BLaER1 treated with 17β-estradiol and CSF1 and Interleukin-3, amounts not matched to agents 10 nM and 100 nM (cell line): ENCODE measurements around the gene IGSF6.
A peak's percentile ranks its signal among the peaks of the same experiment; 100 is the strongest.

Experiments
- H3K27ac ChIP-seq, 11 experiments: shearing (Covaris generic); formaldehyde crosslinking; 2 replicates each; pipeline ENCODE4 v1.8.1; 2022
- H3K27me3 ChIP-seq, 11 experiments: shearing (Covaris generic); formaldehyde crosslinking; 2 replicates each; pipeline ENCODE4 v1.8.1; 2022
- H3K36me3 ChIP-seq, 11 experiments: shearing (Covaris generic); formaldehyde crosslinking; 2 replicates each; pipeline ENCODE4 v1.8.1; 2022
- H3K4me1 ChIP-seq, 10 experiments: shearing (Covaris generic); formaldehyde crosslinking; 2 replicates each; pipeline ENCODE4 v1.8.1; 2022
- H3K4me2 ChIP-seq, 11 experiments: shearing (Covaris generic); formaldehyde crosslinking; 2 replicates each; pipeline ENCODE4 v1.8.1; 2022
- H3K4me3 ChIP-seq, 10 experiments: shearing (Covaris generic); formaldehyde crosslinking; 2 replicates each; pipeline ENCODE4 v1.8.1; 2022
- H3K9ac ChIP-seq, 11 experiments: shearing (Covaris generic); formaldehyde crosslinking; 2 replicates each; pipeline ENCODE4 v1.8.1; 2022
- H3K9me3 ChIP-seq, 11 experiments: shearing (Covaris generic); formaldehyde crosslinking; replicated peaks in 1 of 11; 2 replicates each; pipeline ENCODE4 v1.8.1; 2022
- H4K20me1 ChIP-seq, 11 experiments: shearing (Covaris generic); formaldehyde crosslinking; 2 replicates each; pipeline ENCODE4 v1.8.1; 2022
- Cebpa-rat ChIP-seq, 11 experiments: shearing (Covaris generic); IDR thresholded peaks; 2 replicates each; pipeline ENCODE4 v1.8.1; 2022

The IGSF6 gene

DNA sequence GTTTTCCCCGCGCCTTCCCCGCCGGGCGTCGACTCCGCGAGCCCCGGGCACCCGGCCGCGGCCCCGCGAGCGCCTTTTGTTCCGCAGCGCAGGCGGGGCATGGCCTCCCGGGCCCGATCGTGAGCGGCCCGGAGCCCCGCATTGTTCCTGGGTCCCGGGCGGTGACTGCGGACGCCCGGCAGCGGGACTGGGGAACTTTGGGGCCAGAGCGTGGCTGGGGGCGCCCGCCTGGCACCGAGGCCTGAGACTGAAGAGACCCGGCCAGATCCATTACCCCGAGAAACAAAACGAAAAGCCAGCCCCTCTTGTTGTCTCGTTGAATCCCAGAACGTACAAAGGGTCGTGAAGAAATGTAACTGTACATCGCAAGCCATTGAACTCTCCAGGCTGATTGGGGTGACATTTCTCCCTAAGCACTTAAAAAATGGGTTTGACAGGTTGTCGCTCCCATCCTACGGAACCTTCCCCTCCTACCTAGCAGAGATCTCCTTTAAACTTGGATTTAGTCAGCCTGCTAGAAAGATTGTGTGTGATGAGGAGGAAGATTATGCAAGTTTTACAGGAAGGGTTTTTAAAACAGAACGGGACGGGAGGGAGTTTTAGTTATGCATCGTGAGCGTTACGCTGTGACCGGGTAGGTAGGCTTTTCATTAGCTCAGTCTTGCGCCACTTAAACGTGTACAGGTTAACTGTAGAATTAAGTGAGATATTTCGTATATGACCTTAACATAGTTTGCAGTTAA, 52.2 kb downstream of the IGSF6 start:
- Histone ChIP-seq H3K4me2 (peak overlapping the region in 10 of 11 experiments; percentile 80 to 99 (median 92); a peak in 19 of 22 replicates), H3K27me3 (no peaks in the 10 kb centered on the region), H3K4me1 (peaks cover 49 to 62% (median 58%) of the 10 kb centered on the region in 10 experiments), H3K27ac (peak overlapping the region; percentile 97 to 100 (median 99)), H3K36me3 (peaks cover 15 to 49% (median 44%) of the 10 kb centered on the region in 11 experiments; a peak in 18 of 22 replicates), H3K4me3 (peak overlapping the region; percentile 88 to 98 (median 94)), H3K9ac (peak overlapping the region; percentile 98 to 100 (median 99)), H4K20me1 (peaks cover under 1 to 54% (median 30%) of the 10 kb centered on the region in 11 experiments; a peak in 15 of 22 replicates), H3K9me3 (no peaks in the 10 kb centered on the region)
- no peak for TF ChIP-seq Cebpa-rat (IDR thresholded peaks at IDR 0.05)

DNA sequence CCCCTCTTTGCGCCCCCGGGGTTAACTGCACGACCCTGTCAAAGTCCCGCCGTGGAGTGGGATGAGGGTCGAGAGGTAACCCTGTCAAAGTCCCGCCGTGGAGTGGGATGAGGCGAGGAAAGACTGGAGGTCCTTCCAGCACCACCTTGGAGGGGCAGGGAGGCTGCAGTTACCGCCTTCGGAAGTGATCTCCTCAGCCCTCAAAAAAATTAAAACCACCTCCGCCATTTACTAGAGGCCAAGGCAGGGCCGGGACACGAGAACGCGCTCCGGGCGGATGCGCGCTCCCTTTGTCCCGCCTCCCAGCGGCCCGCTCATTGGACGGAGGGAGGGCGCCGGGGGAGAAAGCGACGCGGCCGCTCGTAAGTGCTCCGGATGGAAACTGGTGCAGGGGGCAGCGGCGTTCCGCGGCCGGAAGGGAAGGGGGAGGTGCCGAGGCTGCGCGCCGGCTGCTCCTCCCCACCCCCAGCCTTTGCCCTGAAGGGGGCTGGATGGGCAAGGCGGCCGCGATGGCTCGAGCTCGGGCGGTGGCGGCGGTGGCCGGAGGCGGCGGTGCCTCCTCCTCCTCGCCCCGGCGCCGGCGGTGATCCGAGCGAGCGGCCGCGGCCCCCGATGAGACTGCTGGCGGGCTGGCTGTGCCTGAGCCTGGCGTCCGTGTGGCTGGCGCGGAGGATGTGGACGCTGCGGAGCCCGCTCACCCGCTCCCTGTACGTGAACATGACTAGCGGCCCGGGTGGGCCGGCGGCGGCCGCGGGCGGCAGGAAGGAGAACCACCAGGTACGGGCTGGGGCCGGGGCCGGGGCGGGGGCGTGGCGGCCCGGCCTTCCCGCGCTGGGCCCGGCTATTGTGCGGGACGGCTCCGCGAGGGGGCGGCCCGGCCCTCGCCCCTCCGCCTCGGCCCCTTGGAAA, 53.0 kb downstream of the IGSF6 start, which contains the start of gene METTL9:
METTL9 (plus strand) TSS at position 456 of the 909 bp plus-strand sequence; CDS start at position 613, 157 bp downstream.
- Histone ChIP-seq H3K27me3 (no peaks in the 10 kb centered on the region), H3K9ac (peak within 1 kb of the TSS; percentile 98 to 100 (median 99)), H3K4me2 (peak within 1 kb of the TSS; percentile 79 to 99 (median 93)), H3K4me3 (peak within 1 kb of the TSS; percentile 88 to 98 (median 94)), H3K36me3 (peaks cover 15 to 40% (median 37%) of the 10 kb centered on the region in 11 experiments; a peak in 18 of 22 replicates), H4K20me1 (peaks cover 0 to 45% (median 23%) of the 10 kb centered on the region in 11 experiments; a peak in 15 of 22 replicates), H3K4me1 (peaks cover 42 to 62% (median 54%) of the 10 kb centered on the region in 10 experiments), H3K27ac (peak within 1 kb of the TSS; percentile 97 to 100 (median 99)), H3K9me3 (no peaks in the 10 kb centered on the region)
- no peak for TF ChIP-seq Cebpa-rat (IDR thresholded peaks at IDR 0.05)

- Histone ChIP-seq H3K9me3 (no peaks in the 10 kb centered on the region), H3K4me1 (peaks cover 35 to 62% (median 55%) of the 10 kb centered on the region in 10 experiments), H4K20me1 (peaks cover 0 to 39% (median 17%) of the 10 kb centered on the region in 11 experiments; a peak in 15 of 22 replicates), H3K4me3 (peak overlapping the region; percentile 88 to 98 (median 94)), H3K27ac (peak overlapping the region; percentile 87 to 100 (median 99)), H3K4me2 (peak overlapping the region; percentile 75 to 94 (median 89)), H3K9ac (peak overlapping the region; percentile 98 to 100 (median 99)), H3K36me3 (peaks cover 9 to 34% (median 30%) of the 10 kb centered on the region in 11 experiments; a peak in 18 of 22 replicates), H3K27me3 (no peaks in the 10 kb centered on the region)
- TF ChIP-seq Cebpa-rat (IDR thresholded peaks at IDR 0.05): no peak
Observed at GRCh38 chr16:21598701-21599121, 53.7 kb downstream of the IGSF6 start.

DNA sequence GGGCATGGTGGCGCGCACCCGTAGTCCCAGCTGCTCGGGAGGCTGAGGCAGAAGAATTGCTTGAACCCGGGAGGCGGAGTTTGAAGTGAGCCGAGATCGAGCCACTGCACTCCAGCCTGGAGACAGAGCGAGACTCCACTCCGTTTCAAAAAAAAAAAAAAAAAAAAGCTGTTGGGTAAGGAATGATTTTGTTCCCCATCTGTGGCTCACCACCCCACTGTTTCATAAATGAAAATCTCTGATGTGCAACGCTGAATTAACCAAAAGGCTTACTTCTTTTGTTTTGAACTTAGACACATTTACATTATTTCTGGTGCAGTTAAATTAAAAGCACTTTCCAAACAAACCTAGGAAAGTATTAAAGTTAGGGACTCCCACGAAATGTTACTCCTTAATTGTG, 54.2 kb downstream of the IGSF6 start:
- Histone ChIP-seq H3K9me3 (no peaks in the 10 kb centered on the region), H3K36me3 (peaks cover 7 to 29% (median 25%) of the 10 kb centered on the region in 11 experiments; a peak in 18 of 22 replicates), H3K4me3 (peak overlapping the region; percentile 88 to 98 (median 94); a peak in 18 of 20 replicates), H3K27ac (peak overlapping the region; percentile 87 to 100 (median 99)), H3K4me1 (peaks cover 30 to 62% (median 55%) of the 10 kb centered on the region in 10 experiments), H3K4me2 (peak overlapping the region; percentile 75 to 94 (median 89)), H3K27me3 (no peaks in the 10 kb centered on the region), H3K9ac (peak overlapping the region; percentile 98 to 100 (median 99)), H4K20me1 (peaks cover 0 to 34% (median 12%) of the 10 kb centered on the region in 11 experiments; a peak in 14 of 22 replicates)
- no peak for TF ChIP-seq Cebpa-rat (IDR thresholded peaks at IDR 0.05)

DNA sequence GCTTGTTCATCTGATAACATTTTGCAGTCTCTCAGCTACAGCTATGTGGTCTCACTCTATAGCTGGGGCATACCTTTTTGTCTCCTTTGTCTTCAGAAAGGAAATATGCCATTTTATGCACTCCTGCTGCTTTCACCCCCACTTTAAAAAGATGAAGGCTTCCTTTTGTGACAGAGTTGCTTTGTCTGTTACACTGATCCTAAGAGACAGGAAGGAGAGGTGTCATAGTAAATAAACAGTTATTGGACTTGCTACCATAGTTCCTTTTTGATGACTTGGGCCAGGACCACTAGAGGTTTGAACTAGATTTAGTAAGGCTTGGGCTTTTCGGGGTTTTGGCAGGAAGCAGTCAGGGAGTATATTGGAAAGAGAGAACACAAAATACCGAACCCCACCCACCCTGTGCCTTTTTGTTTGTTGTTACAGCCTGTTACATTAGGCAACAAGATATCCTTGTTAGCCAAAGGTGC, 54.8 kb downstream of the IGSF6 start:
- Histone ChIP-seq H3K27ac (peak overlapping the region in 9 of 11 experiments; percentile 87 to 100 (median 99); a peak in 19 of 22 replicates), H3K9ac (peak overlapping the region in 8 of 11 experiments; percentile 37 to 100 (median 99); a peak in 13 of 22 replicates), H3K36me3 (peaks cover 1 to 23% (median 20%) of the 10 kb centered on the region in 11 experiments; a peak in 18 of 22 replicates), H3K27me3 (no peaks in the 10 kb centered on the region), H4K20me1 (peaks cover 0 to 28% (median 6%) of the 10 kb centered on the region in 11 experiments; a peak in 11 of 22 replicates), H3K4me1 (peaks cover 28 to 62% (median 57%) of the 10 kb centered on the region in 10 experiments), H3K9me3 (no peaks in the 10 kb centered on the region), H3K4me2 (peak overlapping the region in 10 of 11 experiments; percentile 75 to 94 (median 89); a peak in 19 of 22 replicates), H3K4me3 (peak overlapping the region in 6 of 10 experiments; percentile 91 to 97 (median 94); a peak in 11 of 20 replicates)
- TF ChIP-seq Cebpa-rat (IDR thresholded peaks at IDR 0.05): no peak

GRCh38 chr16:21593530-21594289, 58.7 kb downstream of the IGSF6 start:
- H3K36me3 ChIP-seq: no peaks in the 10 kb centered on the region
- H3K27me3 ChIP-seq: no peaks in the 10 kb centered on the region
- H3K4me3 ChIP-seq: no peak overlapping the region
- H3K9me3 ChIP-seq: no peaks in the 10 kb centered on the region
- H3K9ac ChIP-seq: peak overlapping the region in 3 of 11 experiments; percentile 13 to 22 (median 15); a peak in 4 of 22 replicates
- peak overlapping the region in 7 of 11 experiments; percentile 21 to 93 (median 84); a peak in 14 of 22 replicates for H3K4me2 ChIP-seq
- no peak for TF ChIP-seq Cebpa-rat (IDR thresholded peaks at IDR 0.05)
- peak overlapping the region in 9 of 11 experiments; percentile 2 to 97 (median 94); a peak in 13 of 22 replicates for H3K27ac ChIP-seq
- H3K4me1 ChIP-seq: peaks cover 29 to 97% (median 86%) of the 10 kb centered on the region in 10 experiments
- no peaks in the 10 kb centered on the region for H4K20me1 ChIP-seq

- no peak for TF ChIP-seq Cebpa-rat (IDR thresholded peaks at IDR 0.05)
- Histone ChIP-seq H3K9ac (peak overlapping the region in 7 of 11 experiments; percentile 76 to 86 (median 82); a peak in 13 of 22 replicates), H3K27me3 (no peaks in the 10 kb centered on the region), H4K20me1 (no peaks in the 10 kb centered on the region), H3K4me2 (peak overlapping the region in 10 of 11 experiments; percentile 56 to 93 (median 84); a peak in 18 of 22 replicates), H3K36me3 (no peaks in the 10 kb centered on the region), H3K4me3 (no peak overlapping the region), H3K9me3 (no peaks in the 10 kb centered on the region), H3K27ac (peak overlapping the region; percentile 75 to 97 (median 93); a peak in 21 of 22 replicates), H3K4me1 (peaks cover 22 to 98% (median 84%) of the 10 kb centered on the region in 10 experiments)
Observed at GRCh38 chr16:21592191-21592590, 60.2 kb downstream of the IGSF6 start.
